A549 treated with ZK216348 at 1 μM for 4 hours (cell line): ENCODE data around the gene KNDC1. TPM values are rescaled to one million over a fixed set of nuclear protein-coding genes. Genes with fewer than 3 reads are reported as not detected.

Experiments
- total RNA-seq: library from RNA; stranded (reverse); fragments of 200-300 nt; extraction: Qiagen RNA extraction; gene quantifications from 5 replicates; pipeline ENCODE4 v1.2.3, GENCODE V29; 2022; ENCODE audit warnings: low read depth

The KNDC1 gene, protein sequence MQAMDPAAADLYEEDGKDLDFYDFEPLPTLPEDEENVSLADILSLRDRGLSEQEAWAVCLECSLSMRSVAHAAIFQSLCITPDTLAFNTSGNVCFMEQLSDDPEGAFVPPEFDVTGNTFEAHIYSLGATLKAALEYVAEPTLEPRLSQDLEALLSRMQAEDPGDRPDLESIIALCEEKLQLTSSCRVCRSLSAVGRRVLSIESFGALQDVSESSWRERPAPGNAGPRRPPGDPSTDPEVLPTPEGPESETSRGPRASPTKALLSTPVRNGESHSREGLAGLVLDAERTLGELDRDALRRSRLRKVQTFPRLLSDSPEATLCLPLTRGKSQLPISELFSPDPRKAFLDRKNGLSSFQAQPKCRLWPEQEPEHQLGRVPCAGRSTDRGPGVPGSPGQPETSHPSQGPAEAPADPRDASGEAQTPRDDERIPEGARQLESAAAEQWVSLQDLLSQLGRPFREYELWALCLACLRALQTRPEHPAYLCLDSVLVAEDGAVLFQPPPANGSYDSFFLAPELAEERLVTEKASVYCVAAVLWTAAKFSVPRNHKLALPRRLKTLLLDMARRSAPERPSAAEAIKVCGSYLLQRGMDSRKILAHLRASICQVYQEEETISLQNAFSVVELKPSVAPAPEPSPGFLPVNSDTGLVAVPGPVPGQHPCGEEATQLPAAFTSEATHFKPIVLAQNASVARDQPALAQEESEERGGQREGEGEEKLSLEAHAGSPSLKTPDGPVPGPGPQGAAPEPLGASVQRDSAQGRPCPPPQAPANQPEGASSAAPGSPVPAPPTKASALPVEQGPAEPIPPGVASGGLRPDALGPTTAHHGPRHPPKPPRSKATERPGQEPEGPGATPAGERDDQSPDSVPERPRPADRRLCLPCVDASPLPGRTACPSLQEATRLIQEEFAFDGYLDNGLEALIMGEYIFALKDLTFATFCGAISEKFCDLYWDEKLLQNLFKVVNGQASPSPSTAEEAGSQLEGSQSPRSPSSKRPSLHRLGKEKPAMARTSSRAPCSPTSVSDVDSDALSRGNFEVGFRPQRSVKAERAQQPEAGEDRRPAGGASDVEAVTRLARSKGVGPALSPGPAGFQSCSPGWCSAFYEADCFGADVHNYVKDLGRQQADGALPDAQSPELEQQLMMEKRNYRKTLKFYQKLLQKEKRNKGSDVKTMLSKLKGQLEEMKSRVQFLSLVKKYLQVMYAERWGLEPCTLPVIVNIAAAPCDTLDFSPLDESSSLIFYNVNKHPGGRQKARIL (N-terminal part only)
- total RNA-seq = 0.52 to 2.4 TPM (median 0.87 TPM) in 5 replicates

DNA sequence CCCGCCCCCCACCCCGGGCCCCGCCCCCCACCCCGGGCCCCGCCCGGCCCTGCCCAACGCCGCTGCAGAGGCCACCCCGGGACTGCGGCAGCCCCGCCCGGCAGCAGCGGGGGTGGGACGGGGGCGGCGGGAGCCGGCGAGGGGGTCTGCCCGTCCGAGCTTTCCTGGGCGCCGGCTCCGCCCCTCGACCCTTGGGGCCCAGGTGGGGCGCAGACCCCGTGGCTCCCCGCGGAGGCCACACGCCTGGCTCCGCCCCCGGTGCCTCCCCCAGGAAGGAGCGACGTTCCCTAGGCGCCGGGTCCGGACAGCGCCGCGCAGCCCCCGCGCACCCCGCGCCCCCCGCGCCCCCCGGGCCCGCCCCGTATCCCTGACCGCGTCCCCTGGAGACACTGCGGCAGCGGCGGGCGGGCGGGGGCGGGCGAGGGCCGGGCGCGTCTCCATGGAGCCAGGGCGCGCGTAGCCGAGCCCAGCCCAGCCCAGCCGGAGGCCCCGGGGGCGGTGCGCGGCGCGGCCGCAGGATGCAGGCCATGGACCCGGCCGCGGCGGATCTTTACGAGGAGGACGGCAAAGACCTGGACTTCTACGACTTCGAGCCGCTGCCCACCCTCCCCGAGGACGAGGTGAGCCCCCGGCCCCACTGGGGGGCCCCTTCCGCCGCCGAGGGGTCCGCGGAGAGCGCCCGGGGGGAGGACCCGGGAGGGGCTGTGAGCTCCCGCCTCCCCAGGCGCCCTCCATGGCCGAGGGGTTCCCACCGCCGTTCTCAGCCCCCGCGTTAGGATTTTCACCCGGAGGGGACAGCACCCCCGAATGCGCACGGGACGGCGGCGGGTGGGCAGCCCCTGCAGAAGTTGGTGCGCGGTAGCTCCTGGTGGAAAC lies at the start of gene KNDC1:
KNDC1 (plus strand) TSS at position 270 of the 876 bp plus-strand sequence; CDS start at position 519, 249 bp downstream.

DNA sequence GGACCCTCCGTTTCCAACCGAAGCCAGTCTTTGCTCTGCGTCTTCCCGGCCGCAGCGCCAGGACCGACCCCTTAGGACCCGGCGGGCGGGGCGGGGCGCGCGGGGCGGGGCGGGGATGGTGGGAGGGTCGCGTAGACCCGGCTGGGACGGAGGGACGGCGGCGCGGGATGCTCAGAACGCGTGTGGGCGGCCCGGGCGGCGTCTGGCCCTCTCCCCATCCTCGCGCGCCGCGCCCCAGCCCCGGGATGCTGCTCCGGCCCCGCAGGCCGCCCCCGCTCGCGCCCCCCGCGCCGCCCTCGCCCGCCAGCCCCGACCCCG lies 70.0 kb downstream of the KNDC1 start, which contains the start of gene UTF1:
UTF1 (plus strand) TSS at position 174 of the 318 bp plus-strand sequence; CDS start at position 246, 72 bp downstream.

DNA sequence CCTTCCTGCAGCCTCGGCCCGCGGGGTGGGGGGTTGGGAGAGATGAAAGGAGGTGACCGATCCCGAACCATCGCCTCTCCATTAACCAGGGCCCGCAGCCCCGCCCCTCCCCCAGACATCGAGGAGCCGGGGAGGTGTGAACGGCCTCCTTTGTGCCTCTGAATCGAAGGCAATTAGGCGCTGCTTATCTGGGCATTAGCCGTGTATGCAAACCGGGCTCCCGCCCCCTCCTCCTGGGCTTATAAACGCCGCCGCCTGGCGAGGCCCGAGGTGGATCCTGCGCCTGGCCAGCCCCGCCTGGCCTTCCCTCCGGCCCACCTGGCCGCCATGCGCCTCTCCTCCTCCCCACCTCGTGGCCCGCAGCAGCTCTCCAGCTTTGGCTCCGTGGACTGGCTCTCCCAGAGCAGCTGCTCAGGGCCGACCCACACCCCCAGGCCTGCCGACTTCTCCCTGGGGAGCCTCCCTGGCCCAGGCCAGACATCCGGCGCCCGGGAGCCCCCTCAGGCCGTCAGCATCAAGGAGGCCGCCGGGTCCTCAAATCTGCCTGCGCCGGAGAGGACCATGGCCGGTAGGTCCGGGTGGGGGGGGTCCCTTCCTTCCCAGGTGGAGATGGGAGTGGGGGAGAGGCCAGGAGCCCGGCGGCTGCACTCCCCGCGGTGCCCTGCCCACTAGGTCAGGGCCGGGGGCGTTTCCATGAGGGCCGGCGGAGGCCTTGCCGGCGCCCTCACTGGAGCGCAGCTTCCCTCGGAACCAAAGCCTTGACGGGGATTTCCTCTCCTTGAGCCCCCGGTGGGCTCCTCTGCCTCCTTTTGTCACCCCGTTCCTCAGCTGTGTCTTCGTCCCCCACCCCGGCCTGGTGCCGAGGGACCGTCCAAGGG lies 77.8 kb downstream of the KNDC1 start, which contains the start of gene VENTX:
VENTX (plus strand) TSS at position 268 of the 878 bp plus-strand sequence; CDS start at position 328, 60 bp downstream.

Other genes with a start within 250 kb of the KNDC1 start
- gene CFAP46, start 217.6 kb upstream of the KNDC1 start, total RNA-seq = 0.98 to 2.4 TPM (median 1.4 TPM) in 5 replicates
- 0.12 to 0.19 TPM (median 0.15 TPM) in 5 replicates for gene ADGRA1, start 72.3 kb upstream of the KNDC1 start, total RNA-seq
- gene UTF1, start 70.0 kb downstream of the KNDC1 start, total RNA-seq = not detected in 5 replicates
- gene VENTX, start 77.6 kb downstream of the KNDC1 start, total RNA-seq = not detected in 5 replicates
- gene ADAM8, start 116.6 kb downstream of the KNDC1 start, total RNA-seq = 1.0 to 4.5 TPM (median 3.3 TPM) in 5 replicates
- 34.9 to 49.3 TPM (median 41.2 TPM) in 5 replicates for gene TUBGCP2, start 148.7 kb downstream of the KNDC1 start, total RNA-seq
- gene ZNF511, start 148.7 kb downstream of the KNDC1 start, total RNA-seq = 49.5 to 76.3 TPM (median 61.5 TPM) in 5 replicates
- 0.42 to 1.6 TPM (median 0.70 TPM) in 5 replicates for gene CALY, start 176.7 kb downstream of the KNDC1 start, total RNA-seq
- not detected in 5 replicates for gene PRAP1, start 187.2 kb downstream of the KNDC1 start, total RNA-seq
- gene FUOM, start 197.8 kb downstream of the KNDC1 start, total RNA-seq = 9.9 to 16.2 TPM (median 11.9 TPM) in 5 replicates
- gene ECHS1, start 213.1 kb downstream of the KNDC1 start, total RNA-seq = 122 to 153 TPM (median 138 TPM) in 5 replicates
- gene PAOX, start 219.0 kb downstream of the KNDC1 start, total RNA-seq = 1.6 to 2.2 TPM (median 1.9 TPM) in 5 replicates
- gene MTG1, start 233.9 kb downstream of the KNDC1 start, total RNA-seq = 37.4 to 57.0 TPM (median 51.0 TPM) in 5 replicates